NCI-H146 treated with DMSO at 0.1 percent for 48 hours (cell line): Measurements from ENCODE around the gene CSNK2A3.
"Not testable (repeated sequence)": the region's sequence is repeated elsewhere in the genome, so short reads cannot be mapped to it uniquely, and the experiment has no call there.

Experiments used
- DNase-seq: peaks from one replicate; lab custom pipeline; 2025; ENCODE audit not compliant: unreplicated experiment; lab: John Stamatoyannopoulos, UW

The CSNK2A3 gene

DNA sequence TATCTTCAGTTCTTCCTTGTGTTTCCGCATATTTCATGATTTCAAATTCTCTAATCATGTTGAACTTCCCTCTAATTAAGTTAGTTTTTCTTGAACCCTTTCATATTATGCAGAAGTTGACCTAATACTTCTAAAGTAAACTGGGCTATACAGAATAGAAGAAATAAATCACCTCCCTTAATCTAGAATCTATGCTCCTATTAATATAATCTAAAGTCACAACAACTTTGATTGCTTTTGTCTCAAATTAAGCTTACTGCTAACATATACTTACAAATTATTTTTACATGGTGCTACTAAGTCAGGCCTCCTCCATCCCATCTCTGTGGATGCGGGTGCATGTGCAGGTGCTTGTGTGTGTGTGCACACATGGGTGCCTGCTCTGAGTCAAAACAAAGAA is 27.3 kb upstream of the CSNK2A3 start:
- no peak for DNase-seq

- DNase-seq = no peak
These were observed 26.6 kb upstream of the CSNK2A3 start for GRCh38 chr11:11379661-11380060.

DNA sequence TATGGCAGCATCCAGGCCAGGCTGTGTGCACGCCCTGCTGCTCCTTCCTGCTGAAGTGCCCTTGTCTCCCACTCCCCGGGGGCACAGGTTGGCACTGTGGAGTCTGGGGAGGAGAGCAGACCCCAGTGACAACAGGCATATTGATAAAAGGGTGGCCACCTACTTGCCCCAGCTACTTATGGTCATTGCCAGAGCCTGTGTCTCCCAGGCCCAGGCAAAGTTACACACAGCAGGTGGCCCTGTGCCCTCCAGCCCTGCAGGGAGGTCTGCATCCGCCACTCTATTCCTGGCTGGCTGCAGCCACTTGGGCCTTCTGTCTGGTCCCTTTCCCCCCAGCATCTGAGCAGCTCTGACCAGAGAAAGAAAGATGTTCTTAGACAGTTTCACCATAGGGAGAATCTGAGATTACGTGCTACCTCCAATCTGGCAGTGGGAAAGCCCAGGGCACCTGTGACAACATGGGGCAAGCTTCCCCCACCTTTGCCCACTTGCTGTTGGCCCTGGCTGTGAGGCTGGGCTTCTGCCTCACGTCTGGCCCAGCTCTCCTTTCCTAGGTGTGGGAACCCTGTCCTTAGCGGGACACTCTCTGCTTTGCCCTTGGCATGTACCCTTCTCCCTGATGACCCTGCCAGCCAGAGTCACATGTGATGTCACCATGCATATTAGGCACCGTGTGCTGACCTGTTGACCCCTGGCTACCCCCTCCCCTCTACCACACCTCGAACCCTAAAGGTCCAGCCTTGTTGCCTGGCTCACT is 25.3 kb upstream of the CSNK2A3 start:
- no peak for DNase-seq

DNA sequence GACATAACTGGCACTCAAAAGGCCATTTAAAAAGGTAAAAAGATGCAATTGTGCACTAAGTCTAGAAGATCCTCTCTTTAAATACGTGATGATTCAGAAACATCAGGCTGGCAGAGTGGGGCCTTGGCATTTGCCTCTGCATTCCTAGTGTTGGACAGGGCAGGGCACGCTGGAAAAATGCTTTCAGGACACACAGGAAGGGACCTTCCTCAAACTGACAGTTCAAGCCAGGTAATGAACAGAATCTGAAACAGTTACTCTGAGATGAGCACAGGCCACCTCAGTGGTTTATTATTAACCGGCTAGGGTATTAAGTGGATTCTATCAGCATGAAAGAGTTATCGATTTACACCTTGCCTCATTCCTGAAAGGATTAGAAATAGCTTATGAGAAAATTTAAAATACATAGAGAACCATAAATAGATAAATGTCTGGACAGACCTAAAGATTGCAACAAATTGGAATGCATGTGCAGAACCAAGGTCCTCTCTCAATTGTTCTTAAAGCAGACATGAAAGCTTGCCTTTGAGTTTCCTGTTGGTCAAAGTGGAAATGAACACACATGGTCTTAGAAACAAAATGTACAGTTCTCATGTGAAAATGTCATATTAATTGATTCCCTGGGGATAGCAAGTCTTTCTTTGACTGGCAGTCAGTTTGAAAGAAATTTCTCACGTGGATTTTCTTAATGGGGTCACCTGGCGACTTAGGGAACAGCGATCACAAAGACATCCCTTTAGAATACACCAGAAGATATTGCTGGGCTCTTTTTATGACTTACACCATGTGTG is 21.5 kb upstream of the CSNK2A3 start:
- no peak for DNase-seq

- DNase-seq = no peak
These were observed 20.9 kb upstream of the CSNK2A3 start for GRCh38 chr11:11373934-11374333.

DNA sequence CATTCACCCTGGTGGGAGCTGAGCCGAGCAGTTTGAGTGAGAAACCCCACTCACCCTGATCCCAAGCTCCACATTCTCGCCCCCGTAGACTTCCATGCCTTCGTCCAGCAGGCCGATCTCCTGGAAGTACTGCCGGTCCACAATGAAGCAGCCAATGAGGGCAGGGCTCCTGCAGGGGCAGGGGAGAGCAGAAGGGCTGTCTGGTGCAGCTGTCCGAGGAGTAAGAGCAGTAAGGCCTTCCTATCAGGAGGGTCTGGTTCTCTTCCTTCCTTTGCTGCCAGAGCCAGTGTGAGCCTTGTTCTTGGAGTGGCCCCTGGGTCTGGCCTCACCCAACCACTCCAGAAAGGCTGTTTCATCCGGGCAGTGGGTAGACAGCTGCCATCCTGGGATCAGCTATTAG is 19.4 kb upstream of the CSNK2A3 start:
- no peak for DNase-seq

GRCh38 chr11:11370962-11371303 is 17.9 kb upstream of the CSNK2A3 start:
- no peak for DNase-seq

DNA sequence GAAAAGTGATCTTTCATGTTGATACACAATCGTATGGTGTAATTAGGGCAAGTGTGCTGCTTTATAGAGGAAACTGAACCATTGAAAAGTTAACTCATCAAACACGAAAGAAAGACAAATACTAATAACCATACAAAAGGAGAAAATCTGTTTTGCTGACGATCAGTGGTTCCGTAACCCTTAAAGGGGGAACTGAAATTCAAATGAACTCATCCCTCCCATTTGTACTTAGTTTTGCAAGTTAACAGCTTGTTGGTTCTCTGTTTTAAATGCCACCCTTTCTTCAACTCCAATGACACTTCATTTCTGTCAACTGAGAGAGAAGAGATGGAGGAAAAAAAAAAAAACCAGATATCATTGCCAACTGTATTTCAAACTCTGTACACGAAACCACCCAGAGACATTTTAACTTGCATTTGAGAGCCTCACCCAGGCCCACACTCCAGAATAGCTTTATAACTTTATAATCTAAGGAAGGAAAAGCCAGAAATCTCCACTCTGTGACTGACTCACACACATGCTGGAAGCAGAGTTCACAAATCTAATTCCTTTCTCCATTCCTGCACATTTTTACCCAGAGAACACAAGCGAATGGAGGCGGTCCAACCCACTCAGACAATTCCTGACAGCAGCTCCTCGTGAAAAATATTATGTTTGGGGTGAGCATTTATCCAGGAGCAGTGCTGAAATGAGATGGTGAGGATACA is 17.4 kb upstream of the CSNK2A3 start:
- no peak for DNase-seq

- DNase-seq = no peak
These were observed 13.7 kb upstream of the CSNK2A3 start for GRCh38 chr11:11366793-11367192.

DNA sequence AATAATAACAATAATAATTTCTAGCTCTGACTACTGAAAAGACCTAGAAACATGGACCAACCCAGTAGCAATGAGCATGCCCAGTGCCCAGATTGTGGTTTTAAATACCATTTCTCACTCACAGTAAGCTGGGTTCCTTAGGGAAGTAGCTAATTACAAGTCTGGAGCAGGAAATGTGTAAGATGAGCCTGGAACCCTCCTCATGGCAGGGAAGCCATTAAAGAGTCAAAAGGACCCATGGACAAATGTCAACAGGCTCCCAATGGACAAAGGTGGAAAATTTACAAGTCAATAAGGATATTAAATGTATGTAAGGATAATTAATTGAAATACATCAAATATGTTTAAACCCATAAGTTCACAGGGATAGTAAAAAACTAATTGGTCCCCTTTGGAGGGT is 10.6 kb upstream of the CSNK2A3 start:
- peak; percentile 12 for DNase-seq

GRCh38 chr11:11359611-11360010 is 6.6 kb upstream of the CSNK2A3 start:
- no peak for DNase-seq

DNA sequence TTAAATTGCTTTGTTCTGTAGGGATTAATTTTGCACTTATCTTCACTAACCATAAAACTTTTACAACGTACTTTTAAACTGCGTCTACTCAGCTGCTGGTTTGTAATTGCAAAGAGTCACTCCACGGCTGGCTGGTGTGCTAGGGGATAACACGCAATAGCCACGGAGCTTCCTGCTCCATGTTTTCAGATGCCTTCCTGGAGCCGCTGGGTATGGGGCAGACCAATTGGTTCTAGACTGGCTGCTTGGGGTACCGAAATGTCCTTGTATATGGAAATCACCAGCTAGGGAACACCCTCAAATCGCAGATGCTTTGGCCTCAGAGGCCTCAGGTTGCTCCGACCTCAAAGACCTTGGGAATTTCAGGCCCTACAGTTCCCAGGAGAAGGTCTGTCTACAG is 3.8 kb upstream of the CSNK2A3 start:
- DNase-seq = no peak

GRCh38 chr11:11351851-11352250 is 1.2 kb downstream of the CSNK2A3 start:
- not testable (repeated sequence) for DNase-seq

- no peak for DNase-seq
These were observed 1.9 kb downstream of the CSNK2A3 start for GRCh38 chr11:11351042-11351586.

DNA sequence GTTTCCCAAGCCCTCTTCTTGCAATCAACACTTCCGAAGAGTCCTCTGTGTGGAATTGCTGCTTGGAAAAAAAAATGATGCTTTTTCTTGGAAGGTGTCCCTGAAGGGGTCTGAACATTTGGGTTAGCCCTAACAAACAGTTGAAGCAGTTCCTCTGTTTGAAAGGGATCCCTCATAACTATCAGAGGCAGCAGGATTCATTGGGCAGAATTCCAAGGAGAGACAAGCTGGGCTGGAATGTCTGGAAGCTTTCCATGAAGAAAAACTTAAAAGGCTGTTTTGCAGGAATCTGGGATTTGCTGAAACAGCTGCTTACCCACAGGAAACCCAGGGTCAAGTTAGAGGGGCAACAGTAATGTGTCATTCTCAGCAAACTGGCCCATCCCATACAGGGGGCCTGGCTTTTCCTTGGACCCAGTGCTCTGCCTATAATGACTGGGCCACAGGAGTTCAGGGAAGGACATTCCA is 3.1 kb downstream of the CSNK2A3 start:
- DNase-seq = no peak

DNA sequence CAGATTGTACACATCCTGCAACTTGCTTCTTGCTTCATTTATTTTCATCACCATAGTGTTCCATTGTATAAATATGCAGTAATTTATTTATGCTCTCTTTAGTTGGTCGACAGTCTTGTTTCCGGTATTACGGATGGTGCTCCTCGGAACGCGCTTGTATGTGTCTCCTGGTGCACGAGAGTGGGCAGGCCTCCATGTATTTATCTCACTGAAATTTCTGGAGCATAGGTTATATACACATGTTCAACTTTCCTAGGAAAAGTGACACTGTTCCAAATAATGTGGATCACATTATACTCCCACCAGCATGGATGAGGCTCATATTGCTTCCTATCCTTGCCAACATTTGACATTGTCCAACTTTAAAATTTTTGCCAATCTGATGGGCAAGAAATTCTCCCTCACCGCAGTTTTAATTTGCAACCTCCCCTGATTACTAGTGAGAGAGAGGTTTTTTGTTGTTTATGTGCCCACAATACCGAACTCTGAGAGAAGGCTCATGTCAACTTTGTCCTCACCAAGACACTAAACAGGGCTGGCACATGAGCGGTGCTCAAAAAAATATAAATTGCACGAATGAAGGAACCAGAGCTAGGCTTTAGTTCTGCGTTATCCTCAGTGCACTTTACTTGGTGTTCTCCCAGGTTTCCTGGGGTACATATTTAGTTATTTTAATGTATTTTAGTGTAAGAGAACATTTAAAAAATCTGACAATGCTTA is 3.8 kb downstream of the CSNK2A3 start:
- no peak for DNase-seq

- DNase-seq = no peak
These were observed 4.7 kb downstream of the CSNK2A3 start for GRCh38 chr11:11348303-11348702.

GRCh38 chr11:11347592-11347991 is 5.5 kb downstream of the CSNK2A3 start:
- no peak for DNase-seq

GRCh38 chr11:11346303-11346702 is 6.7 kb downstream of the CSNK2A3 start:
- no peak for DNase-seq

DNA sequence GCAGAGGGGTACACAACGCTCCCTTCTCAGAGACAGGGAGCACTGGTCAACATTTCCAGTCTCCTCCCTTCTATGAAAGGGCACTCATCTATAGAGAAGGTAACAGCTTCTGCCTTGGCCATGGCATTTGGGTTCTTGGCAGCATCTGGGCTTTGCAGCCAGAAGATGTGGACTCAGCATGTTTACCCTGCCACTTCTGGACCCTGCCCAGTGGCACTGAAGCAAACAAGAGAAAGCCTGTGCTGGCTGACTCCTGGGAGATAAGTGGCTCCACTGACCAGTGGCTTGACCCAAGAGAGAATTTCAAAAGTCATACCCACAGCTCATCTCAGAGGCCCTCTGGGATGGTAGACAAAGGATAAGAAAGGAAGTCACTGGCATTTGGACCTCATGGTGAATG is 8.0 kb downstream of the CSNK2A3 start:
- DNase-seq = no peak

GRCh38 chr11:11344045-11344444 is 9.0 kb downstream of the CSNK2A3 start:
- DNase-seq = no peak
